ENCODE data around the gene SSU72. TPM values are rescaled to one million over a fixed set of nuclear protein-coding genes. Genes with fewer than 3 reads are reported as not detected.

Gene SSU72
- total and polyA plus RNA-seq, 7 experiments from 2014 or later = 121 to 267 (median 143) TPM

- Mint-ChIP-seq H3K4me3 (peak overlapping the region; percentile 93 to 99 (median 96)), H3K27ac (peak overlapping the region; percentile 94 to 100 (median 99)), H3K27me3 (no peaks in the 10 kb centered on the region), H3K36me3 (peaks cover 0 to 4% (median 0%) of the 10 kb centered on the region in 5 donors), H3K4me1 (peaks cover 17 to 36% (median 32%) of the 10 kb centered on the region in 7 donors), H3K9me3 (peaks cover 0 to 7% (median 0%) of the 10 kb centered on the region in 11 donors)
- Histone ChIP-seq H3K36me3 (ENCODE audit: control insufficient read depth in 2 of 3, insufficient read depth in 3 of 3, low read length in 3 of 3) (peaks cover 0 to 3% (median 0%) of the 10 kb centered on the region in 3 experiments), H3K27me3 (ENCODE audit: control insufficient read depth in 2 of 2, insufficient read depth in 2 of 2, low read length in 2 of 2) (no peaks in the 10 kb centered on the region), H3K4me1 (ENCODE audit: control insufficient read depth in 2 of 2, insufficient read depth in 2 of 2, low read length in 2 of 2) (peaks cover 15 to 21% of the 10 kb centered on the region in 2 donors), H3K9me3 (ENCODE audit: control insufficient read depth in 2 of 3, low read length in 3 of 3) (no peaks in the 10 kb centered on the region), H3K4me3 (ENCODE audit: low read length) (peak overlapping the region; percentile 74), H3K27ac (ENCODE audit: low read depth, low read length) (peak overlapping the region; percentile 100)
- intact Hi-C loops (cut with micrococcal nuclease) = loop anchor here (2.0 to 10.0 kb wide), 6 partner anchors 14 to 500 kb away; partner anchors contain the start of genes ATAD3A (in 1 of the 2), ATAD3B (in 1 of the 2), C1orf159 (in 1 of the 2) and MRPL20 (in 1 of the 2)
- DNase-seq = peak in 8 of 9 donors; percentile 60 to 80 (median 70)
- peak; percentile 25 for ATAC-seq
- POLR2A ChIA-PET = interaction anchor here (0.6 to 4.1 kb wide), 22 partner anchors 7 to 364 kb away, joined by 3 to 86 read pairs (median 5); partner anchors contain the start of genes ATAD3A, CCNL2, MMP23B and MRPL20
- CTCF ChIA-PET = interaction anchor here (0.6 to 1.2 kb wide), 5 partner anchors 15 to 43 kb away, joined by 3 to 5 read pairs (median 4); partner anchors contain the start of gene MMP23B
Measured at GRCh38 chr1:1614204-1614953, 39.7 kb upstream of the SSU72 start.

GRCh38 chr1:1613509-1614082 lies 38.9 kb upstream of the SSU72 start:
- H3K27me3 ChIP-seq (ENCODE audit: control insufficient read depth in 2 of 2, insufficient read depth in 2 of 2, low read length in 2 of 2) = no peaks in the 10 kb centered on the region
- no peak for ATAC-seq
- no peaks in the 10 kb centered on the region for H3K9me3 ChIP-seq (ENCODE audit: control insufficient read depth in 2 of 3, low read length in 3 of 3)
- H3K4me3 ChIP-seq (ENCODE audit: low read length) = peak overlapping the region; percentile 74
- ChIA-PET CTCF (interaction anchor here (0.7 to 1.2 kb wide), 3 partner anchors 16 to 40 kb away, joined by 3 to 4 read pairs (median 4); no protein-coding TSS in a partner anchor), POLR2A (interaction anchor here (0.6 to 4.1 kb wide), 19 partner anchors 9 to 363 kb away, joined by 3 to 86 read pairs (median 5); partner anchors contain the start of genes ATAD3A, CCNL2, MMP23B and MRPL20)
- H3K36me3 Mint-ChIP-seq = peaks cover 0 to 4% (median 0%) of the 10 kb centered on the region in 5 donors
- peak overlapping the region; percentile 94 to 100 (median 99) for H3K27ac Mint-ChIP-seq
- peak overlapping the region; percentile 93 to 99 (median 96) for H3K4me3 Mint-ChIP-seq
- peaks cover 17 to 36% (median 32%) of the 10 kb centered on the region in 7 donors for H3K4me1 Mint-ChIP-seq
- peaks cover 0 to 3% (median 0%) of the 10 kb centered on the region in 3 experiments for H3K36me3 ChIP-seq (ENCODE audit: control insufficient read depth in 2 of 3, insufficient read depth in 3 of 3, low read length in 3 of 3)
- peak overlapping the region; percentile 100 for H3K27ac ChIP-seq (ENCODE audit: low read depth, low read length)
- H3K9me3 Mint-ChIP-seq = peaks cover 0 to 7% (median 0%) of the 10 kb centered on the region in 11 donors
- H3K4me1 ChIP-seq (ENCODE audit: control insufficient read depth in 2 of 2, insufficient read depth in 2 of 2, low read length in 2 of 2) = peaks cover 15 to 21% of the 10 kb centered on the region in 2 donors
- no peaks in the 10 kb centered on the region for H3K27me3 Mint-ChIP-seq
- intact Hi-C loops (cut with micrococcal nuclease) = loop anchor here (2.0 to 10.0 kb wide), 6 partner anchors 15 to 499 kb away; partner anchors contain the start of genes ATAD3A (in 1 of the 2), ATAD3B (in 1 of the 2), C1orf159 (in 1 of the 2) and MRPL20 (in 1 of the 2)
- DNase-seq = no peak

- ChIA-PET POLR2A (interaction anchor here (0.7 to 2.0 kb wide), 2 partner anchors 17 to 107 kb away, joined by 3 to 9 read pairs; no protein-coding TSS in a partner anchor), CTCF (interaction anchor here (0.7 kb wide), 1 partner anchor 220 kb away, joined by 3 read pairs; no protein-coding TSS in a partner anchor)
- peaks cover 21% of the 10 kb centered on the region in 2 donors for H3K4me1 ChIP-seq (ENCODE audit: control insufficient read depth in 2 of 2, insufficient read depth in 2 of 2, low read length in 2 of 2)
- DNase-seq = no peak
- H3K27ac ChIP-seq (ENCODE audit: low read depth, low read length) = no peak overlapping the region
- no peaks in the 10 kb centered on the region for H3K27me3 Mint-ChIP-seq
- no peaks in the 10 kb centered on the region for H3K9me3 ChIP-seq (ENCODE audit: control insufficient read depth in 2 of 3, low read length in 3 of 3)
- peaks cover 0 to 3% (median 0%) of the 10 kb centered on the region in 3 experiments for H3K36me3 ChIP-seq (ENCODE audit: control insufficient read depth in 2 of 3, insufficient read depth in 3 of 3, low read length in 3 of 3)
- H3K27ac Mint-ChIP-seq = peak overlapping the region in 8 of 9 donors; percentile 34 to 87 (median 62)
- intact Hi-C loops (cut with micrococcal nuclease) = loop anchor here in 1 of 2 donors (10.0 kb wide), 2 partner anchors 207 to 497 kb away; partner anchors contain the start of genes C1orf159 and MRPL20
- peaks cover 0 to 7% (median 0%) of the 10 kb centered on the region in 11 donors for H3K9me3 Mint-ChIP-seq
- H3K4me3 ChIP-seq (ENCODE audit: low read length) = no peak overlapping the region
- peaks cover 0 to 4% (median 0%) of the 10 kb centered on the region in 5 donors for H3K36me3 Mint-ChIP-seq
- peak overlapping the region; percentile 2 to 77 (median 30) for H3K4me3 Mint-ChIP-seq
- H3K4me1 Mint-ChIP-seq = peaks cover 17 to 38% (median 33%) of the 10 kb centered on the region in 7 donors
- H3K27me3 ChIP-seq (ENCODE audit: control insufficient read depth in 2 of 2, insufficient read depth in 2 of 2, low read length in 2 of 2) = no peaks in the 10 kb centered on the region
- no peak for ATAC-seq
Measured at GRCh38 chr1:1612104-1612400, 37.4 kb upstream of the SSU72 start.

GRCh38 chr1:1610796-1611195 lies 36.1 kb upstream of the SSU72 start:
- Mint-ChIP-seq H3K27me3 (no peaks in the 10 kb centered on the region), H3K9me3 (peaks cover 0 to 7% (median 0%) of the 10 kb centered on the region in 11 donors), H3K36me3 (peaks cover 0 to 4% (median 0%) of the 10 kb centered on the region in 5 donors), H3K27ac (peak overlapping the region in 4 of 9 donors; percentile 26 to 79 (median 36)), H3K4me3 (peak overlapping the region in 1 of 10 donors; percentile 65), H3K4me1 (peaks cover 20 to 38% (median 35%) of the 10 kb centered on the region in 7 donors)
- H3K36me3 ChIP-seq (ENCODE audit: control insufficient read depth in 2 of 3, insufficient read depth in 3 of 3, low read length in 3 of 3) = peaks cover 0 to 3% (median 0%) of the 10 kb centered on the region in 3 experiments
- no peak for DNase-seq
- H3K27me3 ChIP-seq (ENCODE audit: control insufficient read depth in 2 of 2, insufficient read depth in 2 of 2, low read length in 2 of 2) = no peaks in the 10 kb centered on the region
- H3K9me3 ChIP-seq (ENCODE audit: control insufficient read depth in 2 of 3, low read length in 3 of 3) = no peaks in the 10 kb centered on the region
- POLR2A ChIA-PET = interaction anchor here (0.7 kb wide), 1 partner anchor 205 kb away, joined by 4 read pairs; no protein-coding TSS in a partner anchor
- no peak overlapping the region for H3K27ac ChIP-seq (ENCODE audit: low read depth, low read length)
- H3K4me1 ChIP-seq (ENCODE audit: control insufficient read depth in 2 of 2, insufficient read depth in 2 of 2, low read length in 2 of 2) = peaks cover 13 to 19% of the 10 kb centered on the region in 2 donors
- CTCF ChIA-PET = no interaction called here
- H3K4me3 ChIP-seq (ENCODE audit: low read length) = no peak overlapping the region
- no peak for ATAC-seq
- intact Hi-C loops (cut with micrococcal nuclease) = loop anchor here in 1 of 2 donors (10.0 kb wide), 2 partner anchors 206 to 496 kb away; partner anchors contain the start of genes C1orf159 and MRPL20

- Histone ChIP-seq H3K27me3 (ENCODE audit: control insufficient read depth in 2 of 2, insufficient read depth in 2 of 2, low read length in 2 of 2) (no peaks in the 10 kb centered on the region), H3K4me3 (ENCODE audit: low read length) (no peak overlapping the region), H3K9me3 (ENCODE audit: control insufficient read depth in 2 of 3, low read length in 3 of 3) (no peaks in the 10 kb centered on the region), H3K36me3 (ENCODE audit: control insufficient read depth in 2 of 3, insufficient read depth in 3 of 3, low read length in 3 of 3) (no peaks in the 10 kb centered on the region), H3K4me1 (ENCODE audit: control insufficient read depth in 2 of 2, insufficient read depth in 2 of 2, low read length in 2 of 2) (peaks cover 13 to 19% of the 10 kb centered on the region in 2 donors), H3K27ac (ENCODE audit: low read depth, low read length) (no peak overlapping the region)
- Mint-ChIP-seq H3K27me3 (no peaks in the 10 kb centered on the region), H3K9me3 (peaks cover 0 to 4% (median 0%) of the 10 kb centered on the region in 11 donors), H3K4me1 (peaks cover 20 to 40% (median 34%) of the 10 kb centered on the region in 7 donors), H3K27ac (peak overlapping the region in 1 of 9 donors; percentile 66), H3K36me3 (peaks cover 0 to 4% (median 0%) of the 10 kb centered on the region in 5 donors), H3K4me3 (no peak overlapping the region)
- ChIA-PET POLR2A (interaction anchor here (0.8 kb wide), 1 partner anchor 381 kb away, joined by 3 read pairs; no protein-coding TSS in a partner anchor), CTCF (no interaction called here)
- intact Hi-C loops (cut with micrococcal nuclease) = loop anchor here in 1 of 2 donors (10.0 kb wide), 2 partner anchors 205 to 495 kb away; partner anchors contain the start of genes C1orf159 and MRPL20
- no peak for ATAC-seq
- DNase-seq = no peak
Measured at GRCh38 chr1:1609822-1610485, 35.3 kb upstream of the SSU72 start.

Measured in naive thymus-derived CD4-positive, alpha-beta T cell (primary cell).